ENCODE measurements around the gene CSNK1G1.
"Not testable (repeated sequence)": the region's sequence is repeated elsewhere in the genome, so short reads cannot be mapped to it uniquely, and the experiment has no call there.

The CSNK1G1 gene

GRCh38 chr15:64282701-64283100 lies 73.3 kb downstream of the CSNK1G1 start:
- FAIRE-seq: no peak
- no peak for DNase-seq (ENCODE audit: insufficient read length)
- TF ChIP-seq TAF1 (IDR thresholded peaks at IDR 0.05; ENCODE audit: borderline replicate concordance, low read depth, low read length): no peak
- no peak for TF ChIP-seq POLR2AphosphoS5 (IDR thresholded peaks at IDR 0.05; ENCODE audit: low read depth, low read length)

GRCh38 chr15:64279131-64279530 lies 76.8 kb downstream of the CSNK1G1 start:
- FAIRE-seq (no peak), DNase-seq (ENCODE audit: insufficient read length) (no peak)
- TF ChIP-seq POLR2A (IDR thresholded peaks at IDR 0.05; ENCODE audit: low read depth, low read length): no peak
- TF ChIP-seq TAF1 (IDR thresholded peaks at IDR 0.05; ENCODE audit: borderline replicate concordance, low read depth, low read length): no peak
- no peak for TF ChIP-seq POLR2AphosphoS5 (IDR thresholded peaks at IDR 0.05; ENCODE audit: low read depth, low read length)

GRCh38 chr15:64275934-64276333 lies 80.0 kb downstream of the CSNK1G1 start:
- no peak for FAIRE-seq
- no peak for DNase-seq (ENCODE audit: insufficient read length)
- TF ChIP-seq POLR2AphosphoS5 (IDR thresholded peaks at IDR 0.05; ENCODE audit: low read depth, low read length): no peak
- TF ChIP-seq TAF1 (IDR thresholded peaks at IDR 0.05; ENCODE audit: borderline replicate concordance, low read depth, low read length): no peak
- TF ChIP-seq POLR2A (IDR thresholded peaks at IDR 0.05; ENCODE audit: low read depth, low read length): no peak

- FAIRE-seq (no peak), DNase-seq (ENCODE audit: insufficient read length) (no peak)
- TF ChIP-seq POLR2AphosphoS5 (IDR thresholded peaks at IDR 0.05; ENCODE audit: low read depth, low read length): no peak
- no peak for TF ChIP-seq POLR2A (IDR thresholded peaks at IDR 0.05; ENCODE audit: low read depth, low read length)
- no peak for TF ChIP-seq TAF1 (IDR thresholded peaks at IDR 0.05; ENCODE audit: borderline replicate concordance, low read depth, low read length)
These were observed 81.5 kb downstream of the CSNK1G1 start for GRCh38 chr15:64274341-64274950.

GRCh38 chr15:64267331-64267973 lies 88.5 kb downstream of the CSNK1G1 start:
- DNase-seq (ENCODE audit: insufficient read length) (no peak), FAIRE-seq (no peak)
- TF ChIP-seq TAF1 (IDR thresholded peaks at IDR 0.05; ENCODE audit: borderline replicate concordance, low read depth, low read length) (no peak), POLR2A (IDR thresholded peaks at IDR 0.05; ENCODE audit: low read depth, low read length) (no peak), POLR2AphosphoS5 (IDR thresholded peaks at IDR 0.05; ENCODE audit: low read depth, low read length) (no peak)

GRCh38 chr15:64265188-64265587 lies 90.8 kb downstream of the CSNK1G1 start:
- DNase-seq (ENCODE audit: insufficient read length); FAIRE-seq: not testable (repeated sequence)

- no peak for DNase-seq (ENCODE audit: insufficient read length)
- no peak for FAIRE-seq
These were observed 91.5 kb downstream of the CSNK1G1 start for GRCh38 chr15:64264502-64264901.

GRCh38 chr15:64263567-64263966 lies 92.4 kb downstream of the CSNK1G1 start:
- no peak for DNase-seq (ENCODE audit: insufficient read length)
- no peak for TF ChIP-seq POLR2A (IDR thresholded peaks at IDR 0.05; ENCODE audit: low read depth, low read length)
- TF ChIP-seq POLR2AphosphoS5 (IDR thresholded peaks at IDR 0.05; ENCODE audit: low read depth, low read length): no peak
- no peak for TF ChIP-seq TAF1 (IDR thresholded peaks at IDR 0.05; ENCODE audit: borderline replicate concordance, low read depth, low read length)
- FAIRE-seq: no peak

More at GRCh38 chr15:64264502-64264901, 91.5 kb downstream of the CSNK1G1 start:
- TF ChIP-seq POLR2A (IDR thresholded peaks at IDR 0.05; ENCODE audit: low read depth, low read length) (no peak), POLR2AphosphoS5 (IDR thresholded peaks at IDR 0.05; ENCODE audit: low read depth, low read length) (no peak), TAF1 (IDR thresholded peaks at IDR 0.05; ENCODE audit: borderline replicate concordance, low read depth, low read length) (no peak)

GRCh38 chr15:64256051-64256450 lies 99.9 kb downstream of the CSNK1G1 start:
- FAIRE-seq: no peak

GRCh38 chr15:64251658-64252057 lies 104.3 kb downstream of the CSNK1G1 start:
- FAIRE-seq (no peak), DNase-seq (ENCODE audit: insufficient read length) (no peak)
- TF ChIP-seq TAF1 (IDR thresholded peaks at IDR 0.05; ENCODE audit: borderline replicate concordance, low read depth, low read length): no peak

More at GRCh38 chr15:64256051-64256450, 99.9 kb downstream of the CSNK1G1 start:
- no peak for DNase-seq (ENCODE audit: insufficient read length)
- TF ChIP-seq POLR2AphosphoS5 (IDR thresholded peaks at IDR 0.05; ENCODE audit: low read depth, low read length) (no peak), POLR2A (IDR thresholded peaks at IDR 0.05; ENCODE audit: low read depth, low read length) (no peak), TAF1 (IDR thresholded peaks at IDR 0.05; ENCODE audit: borderline replicate concordance, low read depth, low read length) (no peak)

- no peak for DNase-seq (ENCODE audit: insufficient read length)
- TF ChIP-seq POLR2AphosphoS5 (IDR thresholded peaks at IDR 0.05; ENCODE audit: low read depth, low read length) (no peak), TAF1 (IDR thresholded peaks at IDR 0.05; ENCODE audit: borderline replicate concordance, low read depth, low read length) (no peak), POLR2A (IDR thresholded peaks at IDR 0.05; ENCODE audit: low read depth, low read length) (no peak)
- FAIRE-seq: no peak
These were observed 104.9 kb downstream of the CSNK1G1 start for GRCh38 chr15:64251121-64251520.

GRCh38 chr15:64249883-64250575 lies 105.9 kb downstream of the CSNK1G1 start:
- TF ChIP-seq TAF1 (IDR thresholded peaks at IDR 0.05; ENCODE audit: borderline replicate concordance, low read depth, low read length): no peak
- no peak for TF ChIP-seq POLR2AphosphoS5 (IDR thresholded peaks at IDR 0.05; ENCODE audit: low read depth, low read length)
- TF ChIP-seq POLR2A (IDR thresholded peaks at IDR 0.05; ENCODE audit: low read depth, low read length): no peak
- no peak for DNase-seq (ENCODE audit: insufficient read length)
- FAIRE-seq: no peak
